Uterus (tissue), 4 donors: Measurements from ENCODE around the gene CFAP77. TPM values are rescaled to one million over a fixed set of nuclear protein-coding genes. Genes with fewer than 3 reads are reported as not detected.

Source experiments
- DNase-seq, 2 donors: peaks; one replicate each; pipeline ENCODE4 v3.0.0-alpha.2; 2019 to 2020
- H3K27ac ChIP-seq, 2 donors: fragments of 200-600 bp; sonication (generic); 1 replicate in 1 of 2; 2 replicates in 1 of 2; pipeline ENCODE4 v1.5.1; 2016 to 2018
- H3K27me3 ChIP-seq, 2 donors: fragments of 200-600 bp; sonication (generic); one replicate each; pipeline ENCODE4 v1.5.1; 2018 to 2019; ENCODE audit warnings: control low read depth in 1 of 2
- H3K36me3 ChIP-seq, 2 donors: fragments of 200-600 bp; sonication (generic); one replicate each; pipeline ENCODE4 v1.5.1; 2019; ENCODE audit warnings: control low read depth in 1 of 2
- H3K4me1 ChIP-seq, 2 donors: fragments of 200-600 bp; sonication (generic); one replicate each; pipeline ENCODE4 v1.5.1; 2018 to 2019; ENCODE audit warnings: control low read depth in 1 of 2
- H3K4me3 ChIP-seq, 2 donors: fragments of 200-600 bp; sonication (generic); 1 replicate in 1 of 2; 2 replicates in 1 of 2; pipeline ENCODE4 v1.5.1; 2018 to 2019; ENCODE audit warnings: mild to moderate bottlenecking in 1 of 2
- H3K9me3 ChIP-seq, 2 donors: fragments of 200-600 bp; sonication (generic); one replicate each; pipeline ENCODE4 v1.5.1; 2019; ENCODE audit warnings: control low read depth in 1 of 2
- CTCF ChIP-seq, 4 experiments: fragments of 200-600 bp in 2 of 4; fragments of 450-650 bp in 2 of 4; sonication (generic) in 2 of 4; IDR thresholded peaks; one replicate each; pipeline ENCODE4 v1.5.1; 2016 to 2019; ENCODE audit warnings: antibody characterized with exemption in 4 of 4, mild to moderate bottlenecking in 2 of 4, moderate library complexity in 1 of 4
- POLR2A ChIP-seq, 2 donors: fragments of 450-650 bp; IDR thresholded peaks; one replicate each; pipeline ENCODE4 v1.6.1; 2016; ENCODE audit warnings: antibody characterized with exemption in 2 of 2, mild to moderate bottlenecking in 1 of 2, moderate library complexity in 1 of 2
- intact Hi-C: fragments of 100-400 bp; cut with DNase I; formaldehyde crosslinking; loops from one replicate; pipeline ENCODE4 v1.15.1; 2023; ENCODE audit warnings: low total_unique reads
- total RNA-seq, 4 donors: library from RNA; depleted of rRNA in 3 of 4; stranded (reverse); fragments of >200 nt in 3 of 4; gene quantifications; one replicate each; pipeline versions ENCODE4 v1.1.0 to v1.2.4, GENCODE V29; 2014 to 2023
- donor health status: DM: yes; HTN: yes; CAD: no.

Gene CFAP77
- total RNA-seq, 4 donors from 2014 or later, result 1.4 TPM; not detected in 3

- TF ChIP-seq POLR2A (IDR thresholded peaks at IDR 0.05) (no peak), CTCF (IDR thresholded peaks at IDR 0.05) (no peak)
- no peaks in the 10 kb centered on the region for H3K36me3 ChIP-seq
- H3K9me3 ChIP-seq, result no peaks in the 10 kb centered on the region
- no peak overlapping the region for H3K27ac ChIP-seq
- DNase-seq, result no peak
- intact Hi-C loops, result no loop called here
- no peaks in the 10 kb centered on the region for H3K4me1 ChIP-seq
- no peak overlapping the region for H3K4me3 ChIP-seq
- no peaks in the 10 kb centered on the region for H3K27me3 ChIP-seq
These were observed 187.2 kb downstream of the CFAP77 start for GRCh38 chr9:132597073-132597775.

- intact Hi-C loops, result no loop called here
- Histone ChIP-seq H3K27ac (no peak overlapping the region), H3K27me3 (no peaks in the 10 kb centered on the region), H3K4me1 (no peaks in the 10 kb centered on the region), H3K36me3 (no peaks in the 10 kb centered on the region), H3K4me3 (no peak overlapping the region), H3K9me3 (no peaks in the 10 kb centered on the region)
- TF ChIP-seq CTCF (IDR thresholded peaks at IDR 0.05) (no peak), POLR2A (IDR thresholded peaks at IDR 0.05) (no peak)
- no peak for DNase-seq
These were observed 190.4 kb downstream of the CFAP77 start for GRCh38 chr9:132600326-132600984.

GRCh38 chr9:132602207-132602606 lies 192.2 kb downstream of the CFAP77 start:
- H3K27me3 ChIP-seq, result no peaks in the 10 kb centered on the region
- no peaks in the 10 kb centered on the region for H3K36me3 ChIP-seq
- H3K4me3 ChIP-seq, result no peak overlapping the region
- H3K9me3 ChIP-seq, result no peaks in the 10 kb centered on the region
- TF ChIP-seq POLR2A (IDR thresholded peaks at IDR 0.05) (no peak), CTCF (IDR thresholded peaks at IDR 0.05) (no peak)
- intact Hi-C loops, result no loop called here
- DNase-seq, result no peak
- H3K4me1 ChIP-seq, result no peaks in the 10 kb centered on the region
- H3K27ac ChIP-seq, result no peak overlapping the region

- Histone ChIP-seq H3K4me3 (no peak overlapping the region), H3K27ac (no peak overlapping the region), H3K9me3 (no peaks in the 10 kb centered on the region), H3K4me1 (no peaks in the 10 kb centered on the region), H3K27me3 (no peaks in the 10 kb centered on the region), H3K36me3 (no peaks in the 10 kb centered on the region)
- intact Hi-C loops, result no loop called here
- TF ChIP-seq POLR2A (IDR thresholded peaks at IDR 0.05) (no peak), CTCF (IDR thresholded peaks at IDR 0.05) (no peak)
- no peak for DNase-seq
These were observed 195.4 kb downstream of the CFAP77 start for GRCh38 chr9:132605387-132605786.

- no peak overlapping the region for H3K27ac ChIP-seq
- TF ChIP-seq POLR2A (IDR thresholded peaks at IDR 0.05) (no peak), CTCF (IDR thresholded peaks at IDR 0.05) (no peak)
- no peak overlapping the region for H3K4me3 ChIP-seq
- intact Hi-C loops, result no loop called here
- DNase-seq, result no peak
- no peaks in the 10 kb centered on the region for H3K36me3 ChIP-seq
- no peaks in the 10 kb centered on the region for H3K9me3 ChIP-seq
- H3K4me1 ChIP-seq, result no peaks in the 10 kb centered on the region
- no peaks in the 10 kb centered on the region for H3K27me3 ChIP-seq
These were observed 196.1 kb downstream of the CFAP77 start for GRCh38 chr9:132606066-132606465.
